Neutrophil (primary cell): ENCODE data around the gene MLXIP.
A peak's percentile ranks its signal among the peaks of the same experiment; 100 is the strongest.
"Not testable (repeated sequence)": the region's sequence is repeated elsewhere in the genome, so short reads cannot be mapped to it uniquely, and the experiment has no call there.

Experiments
- H3K27ac ChIP-seq: fragments of 200-600 bp; sonication (generic); 2 replicates; pipeline ENCODE4 v1.5.1; 2016; ENCODE audit warnings: mild to moderate bottlenecking, moderate library complexity
- H3K27me3 ChIP-seq: fragments of 200-600 bp; sonication (generic); 2 replicates; pipeline ENCODE4 v1.6.0; 2016; ENCODE audit warnings: mild to moderate bottlenecking
- H3K36me3 ChIP-seq: fragments of 200-600 bp; sonication (generic); 2 replicates; pipeline ENCODE4 v1.5.1; 2017
- H3K4me1 ChIP-seq, 2 experiments: fragments of 200-600 bp in 1 of 2; sonication (generic) in 1 of 2; 1 replicate in 1 of 2; 2 replicates in 1 of 2; pipeline versions ENCODE4 v1.5.1 to v1.6.1; 2013 to 2016; ENCODE audit warnings: low read depth in 1 of 2, low read length in 1 of 2, mild to moderate bottlenecking in 1 of 2, moderate library complexity in 1 of 2; ENCODE audit not compliant: control insufficient read depth in 1 of 2, insufficient read depth in 1 of 2
- H3K4me3 ChIP-seq, 2 experiments: fragments of 200-600 bp in 1 of 2; sonication (generic) in 1 of 2; 1 replicate in 1 of 2; 2 replicates in 1 of 2; pipeline ENCODE4 v1.5.1; 2013 to 2016; ENCODE audit warnings: low read depth in 1 of 2, low read length in 1 of 2, mild to moderate bottlenecking in 1 of 2, moderate library complexity in 1 of 2
- H3K9me3 ChIP-seq: fragments of 200-600 bp; sonication (generic); 2 replicates; pipeline ENCODE4 v1.5.1; 2016
- CTCF ChIP-seq: fragments of 200-600 bp; sonication (generic); IDR thresholded peaks from 2 replicates; pipeline ENCODE4 v1.5.1; 2016; ENCODE audit warnings: antibody characterized with exemption

Gene MLXIP

GRCh38 chr12:122117979-122118378 lies 39.4 kb downstream of the MLXIP start:
- Histone ChIP-seq H3K4me1 (peaks cover 0 to 2% of the 10 kb centered on the region in 2 experiments), H3K36me3 (peaks cover 6% of the 10 kb centered on the region), H3K27me3 (no peaks in the 10 kb centered on the region), H3K4me3 (no peak overlapping the region), H3K27ac (no peak overlapping the region), H3K9me3 (no peaks in the 10 kb centered on the region)
- no peak for TF ChIP-seq CTCF

GRCh38 chr12:122121341-122121740 lies 42.8 kb downstream of the MLXIP start:
- not testable (repeated sequence) for H3K27ac ChIP-seq

GRCh38 chr12:122121745-122122144 lies 43.2 kb downstream of the MLXIP start:
- peaks cover 0 to 8% of the 10 kb centered on the region in 2 experiments for H3K4me1 ChIP-seq
- no peak for TF ChIP-seq CTCF
- H3K27ac ChIP-seq = no peak overlapping the region

More at GRCh38 chr12:122121341-122121740, 42.8 kb downstream of the MLXIP start:
- not testable (repeated sequence) for H3K36me3 ChIP-seq, H3K4me3 ChIP-seq, H3K27me3 ChIP-seq, H3K4me1 ChIP-seq, H3K9me3 ChIP-seq

GRCh38 chr12:122123051-122123760 lies 44.6 kb downstream of the MLXIP start:
- peak; percentile 73 for TF ChIP-seq CTCF
- H3K4me3 ChIP-seq = no peak overlapping the region
- H3K27ac ChIP-seq = no peak overlapping the region
- H3K36me3 ChIP-seq = peaks cover 15% of the 10 kb centered on the region
- no peaks in the 10 kb centered on the region for H3K9me3 ChIP-seq
- peaks cover 0 to 8% of the 10 kb centered on the region in 2 experiments for H3K4me1 ChIP-seq
- H3K27me3 ChIP-seq = no peaks in the 10 kb centered on the region

More at GRCh38 chr12:122121745-122122144, 43.2 kb downstream of the MLXIP start:
- Histone ChIP-seq H3K4me3 (no peak overlapping the region), H3K27me3 (no peaks in the 10 kb centered on the region), H3K36me3 (peaks cover 7% of the 10 kb centered on the region), H3K9me3 (no peaks in the 10 kb centered on the region)

- Histone ChIP-seq H3K27ac (no peak overlapping the region), H3K27me3 (no peaks in the 10 kb centered on the region), H3K4me1 (peaks cover 0 to 8% of the 10 kb centered on the region in 2 experiments), H3K36me3 (peaks cover 21% of the 10 kb centered on the region), H3K4me3 (no peak overlapping the region), H3K9me3 (no peaks in the 10 kb centered on the region)
- TF ChIP-seq CTCF = no peak
Measured at GRCh38 chr12:122123761-122124145, 45.2 kb downstream of the MLXIP start.

GRCh38 chr12:122124370-122124769 lies 45.8 kb downstream of the MLXIP start:
- no peak overlapping the region for H3K27ac ChIP-seq
- H3K9me3 ChIP-seq = no peaks in the 10 kb centered on the region
- no peak overlapping the region for H3K4me3 ChIP-seq
- peaks cover 0 to 8% of the 10 kb centered on the region in 2 experiments for H3K4me1 ChIP-seq
- H3K36me3 ChIP-seq = peaks cover 27% of the 10 kb centered on the region
- no peaks in the 10 kb centered on the region for H3K27me3 ChIP-seq
- TF ChIP-seq CTCF = no peak
